ENCODE measurements around the gene BTBD7.

DNA sequence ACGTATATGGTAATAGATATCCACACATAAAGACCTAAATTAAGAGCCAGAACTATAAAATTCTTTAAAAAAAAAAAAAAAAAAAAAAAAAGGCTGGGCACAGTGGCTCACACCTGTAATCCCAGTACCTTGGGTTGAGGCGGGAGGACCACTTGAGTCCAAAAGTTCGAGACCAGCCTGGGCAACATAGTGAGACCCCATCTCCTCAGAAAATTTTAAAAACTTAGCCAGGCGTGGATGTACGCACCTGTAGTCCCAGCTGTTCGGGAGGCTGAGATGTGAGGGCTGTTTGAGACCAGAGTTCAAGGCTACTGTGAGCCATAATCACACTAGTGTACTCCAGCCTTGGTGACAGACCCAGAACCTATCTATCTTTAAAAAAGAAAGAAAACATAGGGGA is 4.3 kb downstream of the BTBD7 start:
- TF ChIP-seq CTCF (IDR thresholded peaks at IDR 0.05): no peak
- TF ChIP-seq POLR2A (IDR thresholded peaks at IDR 0.05): no peak
